ENCODE results near the gene ST8SIA6.

The ST8SIA6 gene

DNA sequence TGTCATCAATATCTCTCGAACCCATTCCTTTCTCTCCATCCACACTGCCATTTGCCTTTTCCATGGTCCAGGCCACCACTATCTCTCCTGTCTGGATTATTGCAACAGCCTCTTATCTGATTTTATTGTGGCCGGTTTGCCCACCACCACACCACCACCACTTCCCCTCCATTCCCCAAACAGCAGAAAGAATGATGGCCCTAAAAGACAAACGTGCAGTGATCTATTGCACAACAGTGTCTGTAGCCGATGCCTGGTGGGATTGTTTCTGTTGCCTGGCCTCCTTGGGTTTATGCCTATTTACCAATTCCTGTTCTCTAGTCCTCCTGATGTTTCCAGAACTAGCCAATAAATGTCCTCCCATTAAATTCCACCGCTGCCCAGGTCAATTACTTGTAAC, 10.2 kb upstream of the ST8SIA6 start:
- DNase-seq (ENCODE audit: low read depth in 1 of 2, low spot score in 1 of 2) = no peak
- no peak for TF ChIP-seq REST (IDR thresholded peaks at IDR 0.05; ENCODE audit: insufficient replicate concordance, low read depth)
- no peak overlapping the region for H3K4me3 ChIP-seq (replicated peaks; ENCODE audit: insufficient read depth, low read length)
- no peaks in the 10 kb centered on the region for H3K27me3 ChIP-seq (ENCODE audit: insufficient read depth, poor library complexity, severe bottlenecking)
- H3K27ac ChIP-seq (replicated peaks) = no peak overlapping the region

- H3K27ac ChIP-seq (replicated peaks) = no peak overlapping the region
- TF ChIP-seq REST (IDR thresholded peaks at IDR 0.05; ENCODE audit: insufficient replicate concordance, low read depth) (no peak), SPI1 (IDR thresholded peaks at IDR 0.05; ENCODE audit: borderline replicate concordance, low read depth) (no peak; the same call in 1 of the 2 replicates), CTCF (IDR thresholded peaks at IDR 0.05; ENCODE audit: insufficient read depth, low read length) (no peak), POLR2AphosphoS5 (IDR thresholded peaks at IDR 0.05; ENCODE audit: low read depth) (no peak), GABPA (IDR thresholded peaks at IDR 0.05; ENCODE audit: low read depth) (no peak)
- no peaks in the 10 kb centered on the region for H3K27me3 ChIP-seq (ENCODE audit: insufficient read depth, poor library complexity, severe bottlenecking)
- no peak for DNase-seq (ENCODE audit: low read depth in 1 of 2, low spot score in 1 of 2)
- no peak overlapping the region for H3K4me3 ChIP-seq (replicated peaks; ENCODE audit: insufficient read depth, low read length)
Measured at GRCh38 chr10:17460756-17461155, 6.4 kb upstream of the ST8SIA6 start.

DNA sequence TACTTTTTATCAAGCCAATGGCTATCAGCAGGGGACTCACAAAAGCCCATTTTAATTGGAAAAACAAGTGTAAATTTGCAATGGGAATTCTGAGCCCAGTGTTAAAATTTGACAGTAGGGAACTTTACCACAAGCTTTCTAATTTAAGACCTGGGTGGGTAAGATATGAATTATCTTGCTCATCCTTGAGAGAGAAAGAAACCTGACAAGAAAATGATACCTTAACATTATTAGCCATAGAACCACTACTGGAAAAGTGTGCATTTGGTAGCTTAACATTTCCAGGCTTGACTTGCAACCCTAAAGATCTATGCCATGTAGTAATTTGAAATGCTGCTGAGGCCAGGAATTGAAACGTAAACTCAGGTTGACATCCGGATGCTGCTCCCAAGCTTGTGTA, 2.7 kb upstream of the ST8SIA6 start:
- DNase-seq (ENCODE audit: low read depth in 1 of 2, low spot score in 1 of 2) = no peak
- Histone ChIP-seq H3K4me3 (replicated peaks; ENCODE audit: insufficient read depth, low read length) (no peak overlapping the region), H3K27me3 (ENCODE audit: insufficient read depth, poor library complexity, severe bottlenecking) (peaks cover 5% of the 10 kb centered on the region), H3K27ac (replicated peaks) (no peak overlapping the region)
- no peak for TF ChIP-seq POLR2AphosphoS5 (IDR thresholded peaks at IDR 0.05; ENCODE audit: low read depth)

DNA sequence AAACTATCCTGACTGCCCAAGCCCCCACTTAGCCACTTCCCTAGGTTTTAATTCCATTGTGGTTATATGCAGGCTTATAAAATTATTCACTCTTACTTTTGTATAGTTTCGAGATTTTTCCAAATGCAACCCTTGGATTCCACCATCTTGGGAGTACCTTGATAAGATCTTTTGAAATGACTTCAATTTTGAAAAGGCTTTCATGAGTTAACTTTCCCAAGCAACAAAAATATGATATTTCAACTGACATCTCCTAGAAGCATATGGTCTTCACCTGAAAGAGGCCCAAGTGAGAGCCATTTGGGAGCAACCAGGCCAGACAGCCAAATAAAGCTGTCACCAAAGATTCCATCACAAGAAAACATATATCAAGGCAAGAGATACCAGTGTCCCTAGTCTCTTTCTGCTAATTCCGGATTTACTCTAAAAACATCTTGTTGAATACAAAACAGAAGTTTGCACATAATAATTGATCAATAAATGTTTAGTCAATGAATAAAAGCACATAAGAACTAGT, 1.7 kb upstream of the ST8SIA6 start:
- Histone ChIP-seq H3K27me3 (ENCODE audit: insufficient read depth, poor library complexity, severe bottlenecking) (peaks cover 5% of the 10 kb centered on the region), H3K27ac (replicated peaks) (no peak overlapping the region), H3K4me3 (replicated peaks; ENCODE audit: insufficient read depth, low read length) (no peak overlapping the region)
- no peak for DNase-seq (ENCODE audit: low read depth in 1 of 2, low spot score in 1 of 2)
- TF ChIP-seq REST (IDR thresholded peaks at IDR 0.05; ENCODE audit: insufficient replicate concordance, low read depth) (no peak), GABPA (IDR thresholded peaks at IDR 0.05; ENCODE audit: low read depth) (no peak), POLR2AphosphoS5 (IDR thresholded peaks at IDR 0.05; ENCODE audit: low read depth) (no peak), SPI1 (IDR thresholded peaks at IDR 0.05; ENCODE audit: borderline replicate concordance, low read depth) (no peak), CTCF (IDR thresholded peaks at IDR 0.05; ENCODE audit: insufficient read depth, low read length) (no peak)
